SK-N-MC (cell line): ENCODE data around the gene GRB7.
"Not testable (repeated sequence)": the region's sequence is repeated elsewhere in the genome, so short reads cannot be mapped to it uniquely, and the experiment has no call there.

Source experiments
- DNase-seq: peaks from one replicate; pipeline ENCODE4 v3.0.0-alpha.2; 2011; ENCODE audit warnings: low read depth, low spot score
- H3K27ac ChIP-seq: fragments of 200-600 bp; sonication (generic); 2 replicates; pipeline ENCODE4 v1.5.1; 2016; ENCODE audit warnings: mixed run types
- H3K36me3 ChIP-seq: fragments of 200-600 bp; sonication (generic); 2 replicates; pipeline ENCODE4 v1.6.1; 2017; ENCODE audit warnings: antibody characterized with exemption, low read length, mixed read lengths; ENCODE audit not compliant: insufficient read depth
- H3K4me3 ChIP-seq: fragments of 200-600 bp; sonication (generic); 2 replicates; pipeline ENCODE4 v1.5.1; 2016
- H3K9ac ChIP-seq: fragments of 200-600 bp; sonication (generic); 2 replicates; pipeline ENCODE4 v1.8.0; 2017; ENCODE audit warnings: mixed run types, mixed read lengths; ENCODE audit not compliant: insufficient read length
- H3K9me3 ChIP-seq: fragments of 200-600 bp; sonication (generic); 2 replicates; pipeline ENCODE4 v1.6.1; 2017; ENCODE audit warnings: low read depth, mild to moderate bottlenecking, antibody characterized with exemption, low read length, moderate library complexity, mixed read lengths
- EZH2 ChIP-seq: fragments of 200-600 bp; sonication (generic); IDR thresholded peaks from one replicate; pipeline ENCODE4 v1.6.1; 2017; ENCODE audit warnings: antibody characterized with exemption
- FOXP2 ChIP-seq: optimal IDR thresholded peaks from 2 replicates; pipeline ENCODE3; 2011; ENCODE audit warnings: mild to moderate bottlenecking, moderate library complexity; ENCODE audit not compliant: insufficient read depth; ENCODE audit errors: extremely low read length, control extremely low read depth
- POLR2AphosphoS5 ChIP-seq: IDR thresholded peaks from 2 replicates; pipeline ENCODE4 v1.6.1; 2012; ENCODE audit warnings: mild to moderate bottlenecking, low read depth, low read length, borderline replicate concordance

The GRB7 gene

GRCh38 chr17:39756380-39757079 is 18.8 kb downstream of the GRB7 start:
- TF ChIP-seq POLR2AphosphoS5 (no peak), FOXP2 (no peak), EZH2 (no peak)
- no peak overlapping the region for H3K4me3 ChIP-seq
- H3K9me3 ChIP-seq = no peaks in the 10 kb centered on the region
- no peak for DNase-seq
- no peaks in the 10 kb centered on the region for H3K36me3 ChIP-seq
- no peak overlapping the region for H3K9ac ChIP-seq
- no peak overlapping the region for H3K27ac ChIP-seq

GRCh38 chr17:39757176-39757662 is 19.5 kb downstream of the GRB7 start:
- no peak overlapping the region for H3K27ac ChIP-seq
- H3K9me3 ChIP-seq = no peaks in the 10 kb centered on the region
- no peaks in the 10 kb centered on the region for H3K36me3 ChIP-seq
- no peak overlapping the region for H3K4me3 ChIP-seq
- DNase-seq = no peak
- no peak for TF ChIP-seq FOXP2
- no peak for TF ChIP-seq POLR2AphosphoS5
- no peak for TF ChIP-seq EZH2
- H3K9ac ChIP-seq = no peak overlapping the region

GRCh38 chr17:39757931-39758873 is 20.5 kb downstream of the GRB7 start:
- Histone ChIP-seq H3K4me3 (no peak overlapping the region), H3K9me3 (no peaks in the 10 kb centered on the region), H3K27ac (no peak overlapping the region), H3K9ac (no peak overlapping the region), H3K36me3 (no peaks in the 10 kb centered on the region)
- TF ChIP-seq FOXP2 (no peak), EZH2 (no peak), POLR2AphosphoS5 (no peak)
- DNase-seq = no peak

- Histone ChIP-seq H3K27ac (no peak overlapping the region), H3K4me3 (no peak overlapping the region), H3K36me3 (no peaks in the 10 kb centered on the region), H3K9me3 (no peaks in the 10 kb centered on the region), H3K9ac (no peak overlapping the region)
- DNase-seq = no peak
- TF ChIP-seq EZH2 (no peak), POLR2AphosphoS5 (no peak), FOXP2 (no peak)
These were observed 21.5 kb downstream of the GRB7 start for GRCh38 chr17:39759204-39759603.

GRCh38 chr17:39761861-39762496 is 24.2 kb downstream of the GRB7 start:
- Histone ChIP-seq H3K9me3 (no peaks in the 10 kb centered on the region), H3K27ac (no peak overlapping the region), H3K36me3 (no peaks in the 10 kb centered on the region), H3K9ac (no peak overlapping the region), H3K4me3 (no peak overlapping the region)
- TF ChIP-seq POLR2AphosphoS5 (no peak), FOXP2 (no peak), EZH2 (no peak)
- no peak for DNase-seq

GRCh38 chr17:39763051-39763820 is 25.5 kb downstream of the GRB7 start:
- no peak for DNase-seq
- no peak overlapping the region for H3K9ac ChIP-seq
- TF ChIP-seq POLR2AphosphoS5 = no peak
- no peak for TF ChIP-seq EZH2
- no peak for TF ChIP-seq FOXP2
- H3K4me3 ChIP-seq = peak overlapping the region; percentile 10; the same call in 1 of the 2 replicates
- no peaks in the 10 kb centered on the region for H3K36me3 ChIP-seq
- H3K27ac ChIP-seq = peak overlapping the region; percentile 85
- H3K9me3 ChIP-seq = no peaks in the 10 kb centered on the region

GRCh38 chr17:39764171-39764570 is 26.4 kb downstream of the GRB7 start:
- DNase-seq = not testable (repeated sequence)

GRCh38 chr17:39765175-39765574 is 27.4 kb downstream of the GRB7 start:
- Histone ChIP-seq H3K9me3 (no peaks in the 10 kb centered on the region), H3K9ac (no peak overlapping the region), H3K27ac (no peak overlapping the region), H3K4me3 (no peak overlapping the region), H3K36me3 (no peaks in the 10 kb centered on the region)
- no peak for DNase-seq
- TF ChIP-seq FOXP2 (no peak), EZH2 (no peak), POLR2AphosphoS5 (no peak)

More at GRCh38 chr17:39764171-39764570, 26.4 kb downstream of the GRB7 start:
- not testable (repeated sequence) for H3K4me3 ChIP-seq, H3K27ac ChIP-seq, H3K36me3 ChIP-seq, H3K9me3 ChIP-seq, H3K9ac ChIP-seq
